ENCODE measurements around the gene SLC43A3.

DNA sequence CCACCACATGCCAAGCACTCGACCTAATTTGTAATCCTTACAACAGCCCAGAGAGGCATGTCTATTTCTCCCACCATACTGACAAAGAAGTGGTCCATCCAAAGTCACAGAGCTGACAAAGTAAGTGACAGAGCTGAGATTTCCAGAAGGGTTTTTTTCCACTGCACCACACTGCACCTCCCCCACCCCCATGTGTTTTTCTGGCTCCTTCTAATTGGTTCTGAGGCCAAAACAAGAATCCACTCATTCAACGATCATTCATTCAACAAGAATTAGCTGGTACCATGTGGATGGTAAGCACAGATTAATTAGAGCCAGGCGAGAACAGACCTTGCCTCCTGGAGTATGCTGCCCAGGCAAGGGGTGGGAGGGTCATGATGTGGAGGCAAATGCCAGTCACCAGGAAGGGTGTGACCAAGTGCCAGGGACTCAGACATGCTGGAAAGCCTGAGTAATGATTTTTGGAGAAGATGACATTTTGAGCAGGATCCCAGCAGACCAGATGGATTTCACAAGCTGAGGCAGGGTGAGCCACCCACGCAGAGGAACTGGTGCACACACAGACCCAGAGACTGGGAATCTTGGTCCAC lies 21.6 kb downstream of the SLC43A3 start:
- TF ChIP-seq CTCF (IDR thresholded peaks at IDR 0.05; ENCODE audit: low read depth, low read length, poor library complexity, severe bottlenecking) (no peak), EZH2phosphoT487 (IDR thresholded peaks at IDR 0.05; ENCODE audit: borderline replicate concordance, low read length) (no peak)

Measured in DOHH2 (cell line).